ENCODE results near the gene GDF9.

The GDF9 gene

DNA sequence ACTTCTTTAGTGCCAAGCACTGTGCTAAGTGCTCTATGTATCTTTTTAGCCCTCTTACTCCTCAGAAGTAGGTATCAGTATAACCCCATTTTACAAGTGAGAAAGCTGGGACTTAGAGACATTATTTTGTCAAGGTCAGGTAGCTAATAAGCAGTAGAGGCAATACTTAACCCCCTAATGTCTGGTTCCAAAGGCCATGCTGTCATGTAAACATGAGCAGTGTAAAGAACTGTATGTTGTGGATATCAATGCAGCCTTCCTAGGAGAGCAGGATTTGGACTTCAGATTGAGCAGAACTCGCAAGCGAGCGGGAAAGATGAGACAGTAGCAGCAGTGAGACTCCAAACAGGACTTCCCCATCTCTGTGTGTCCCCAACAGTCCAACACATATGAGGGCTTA lies 32.2 kb downstream of the GDF9 start:
- no peak for DNase-seq

DNA sequence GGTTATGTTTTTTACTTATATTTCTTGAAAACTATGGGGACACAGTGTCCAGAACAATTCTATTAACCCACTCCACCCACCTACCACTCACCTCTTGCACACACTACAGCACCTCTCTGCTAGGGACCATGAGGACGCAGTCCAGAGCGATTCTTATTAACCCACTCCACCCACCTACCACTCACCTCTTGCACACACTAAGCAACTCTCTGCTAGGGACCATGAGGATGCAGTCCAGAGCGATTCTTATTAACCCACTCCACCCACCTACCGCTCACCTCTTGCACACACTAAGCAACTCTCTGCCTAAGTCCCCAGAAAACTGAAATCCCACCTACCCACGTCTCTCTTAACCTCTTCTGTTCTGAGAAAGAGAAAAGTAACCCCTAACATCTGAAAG lies 33.7 kb downstream of the GDF9 start:
- no peak for DNase-seq

DNA sequence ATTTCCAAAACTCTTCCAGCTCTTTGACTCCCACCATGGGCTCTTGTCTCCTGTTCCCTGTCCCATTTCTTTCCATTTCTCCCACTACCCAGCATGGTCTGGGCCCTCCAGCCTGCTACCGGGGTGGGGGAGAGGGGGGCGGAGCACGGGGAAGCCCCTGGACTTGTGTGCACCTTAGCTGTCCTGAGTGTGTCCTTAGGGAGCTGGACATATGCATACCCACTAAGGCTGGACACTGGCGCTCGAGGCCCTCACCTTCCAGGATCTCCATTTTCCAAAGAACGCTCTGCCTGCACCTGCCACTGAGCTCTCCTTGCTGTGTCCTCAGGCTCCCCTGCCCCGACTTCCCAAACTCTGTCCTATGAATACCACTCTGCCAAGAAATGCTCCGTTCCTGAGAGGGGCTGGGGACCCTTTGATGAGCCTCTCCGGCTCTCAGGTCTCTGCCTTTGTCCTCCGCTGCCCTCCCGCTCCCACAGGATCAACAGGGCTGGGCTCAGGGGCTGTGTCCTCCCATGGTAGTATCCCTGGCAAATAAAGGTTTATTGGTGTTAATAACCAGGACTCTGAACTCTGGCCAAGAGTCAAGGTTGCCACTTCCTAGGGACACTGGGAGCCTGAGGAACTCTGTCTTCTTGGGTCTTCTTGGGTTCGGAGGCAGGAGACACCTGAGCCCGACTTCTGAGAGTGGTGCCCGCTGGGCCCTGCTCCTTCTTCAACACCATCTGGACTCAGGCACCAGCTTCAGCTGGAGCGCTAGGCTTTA lies 35.0 kb downstream of the GDF9 start:
- no peak for DNase-seq

DNA sequence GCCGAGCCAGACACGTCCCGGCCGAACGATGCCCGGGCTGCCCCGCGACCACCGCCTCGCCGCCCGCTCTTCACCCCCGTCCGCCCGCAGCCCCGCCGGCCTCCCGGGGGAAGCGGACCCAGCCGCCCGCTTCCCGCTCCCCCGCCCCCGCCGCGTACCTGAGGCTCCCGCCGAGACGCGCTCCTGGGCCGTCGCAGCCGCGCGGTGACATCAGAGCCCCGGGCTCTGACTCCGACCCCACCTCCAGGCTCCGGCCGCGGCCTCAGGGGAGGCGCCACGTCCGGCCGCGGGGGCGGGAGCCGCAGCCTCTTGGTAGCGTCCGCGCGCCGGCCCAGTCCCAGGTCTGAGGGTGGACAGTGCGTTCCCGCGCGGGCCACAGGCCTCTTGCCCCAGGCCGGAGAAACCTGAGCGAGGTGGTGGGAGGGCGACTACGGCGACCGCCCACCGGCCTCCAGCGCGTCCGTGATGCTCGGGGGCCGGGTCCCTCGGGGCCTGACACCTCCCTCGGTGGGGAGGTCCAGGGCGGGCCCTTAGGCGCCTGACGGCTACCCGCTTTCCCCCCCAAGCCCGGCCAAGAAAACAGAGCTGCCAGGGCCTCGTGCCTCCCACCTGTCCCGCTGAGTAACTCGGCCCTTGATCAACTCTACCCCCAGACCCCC lies 35.7 kb downstream of the GDF9 start, which contains the start of gene SHROOM1:
Gene SHROOM1 (minus strand): TSS at position 212 of the 659 bp plus-strand sequence. CDS start 4,507 bp downstream, outside the sequence.
- peak; percentile 66 for DNase-seq

DNA sequence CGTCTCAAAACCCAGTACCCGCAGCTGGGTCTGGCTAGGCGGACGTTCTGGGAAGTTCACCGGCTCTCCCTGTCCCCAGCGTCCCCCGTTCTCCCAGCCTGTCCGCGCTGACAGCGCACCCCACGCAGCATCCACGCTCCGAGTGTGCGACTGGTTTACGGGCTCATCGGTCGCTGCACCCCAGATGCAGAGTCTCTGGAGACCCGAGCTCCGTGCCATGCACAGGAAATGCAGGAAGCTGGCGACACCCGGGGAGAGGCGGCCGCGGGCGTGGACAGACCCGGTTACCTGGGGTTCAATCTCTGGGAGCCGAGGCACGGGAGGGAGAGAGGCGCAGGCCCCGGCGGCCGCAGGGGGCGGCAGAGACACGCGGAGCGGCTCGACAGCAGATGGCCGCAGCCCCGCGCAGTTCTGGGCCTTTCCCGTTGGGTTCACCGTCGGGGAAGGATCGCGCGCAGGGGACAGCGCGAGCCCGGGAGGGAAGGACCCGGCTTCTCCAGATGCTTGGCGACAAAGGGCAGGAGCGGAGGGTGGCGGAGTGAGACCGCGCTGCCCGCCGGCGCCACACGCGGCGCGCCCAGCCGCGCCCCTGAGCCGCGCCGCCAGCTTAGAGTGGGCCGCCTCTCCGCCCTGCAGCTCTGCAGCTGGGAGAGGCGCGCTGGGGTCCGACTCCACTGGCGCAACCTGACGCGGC lies 36.4 kb downstream of the GDF9 start:
- DNase-seq = peak; percentile 71

DNA sequence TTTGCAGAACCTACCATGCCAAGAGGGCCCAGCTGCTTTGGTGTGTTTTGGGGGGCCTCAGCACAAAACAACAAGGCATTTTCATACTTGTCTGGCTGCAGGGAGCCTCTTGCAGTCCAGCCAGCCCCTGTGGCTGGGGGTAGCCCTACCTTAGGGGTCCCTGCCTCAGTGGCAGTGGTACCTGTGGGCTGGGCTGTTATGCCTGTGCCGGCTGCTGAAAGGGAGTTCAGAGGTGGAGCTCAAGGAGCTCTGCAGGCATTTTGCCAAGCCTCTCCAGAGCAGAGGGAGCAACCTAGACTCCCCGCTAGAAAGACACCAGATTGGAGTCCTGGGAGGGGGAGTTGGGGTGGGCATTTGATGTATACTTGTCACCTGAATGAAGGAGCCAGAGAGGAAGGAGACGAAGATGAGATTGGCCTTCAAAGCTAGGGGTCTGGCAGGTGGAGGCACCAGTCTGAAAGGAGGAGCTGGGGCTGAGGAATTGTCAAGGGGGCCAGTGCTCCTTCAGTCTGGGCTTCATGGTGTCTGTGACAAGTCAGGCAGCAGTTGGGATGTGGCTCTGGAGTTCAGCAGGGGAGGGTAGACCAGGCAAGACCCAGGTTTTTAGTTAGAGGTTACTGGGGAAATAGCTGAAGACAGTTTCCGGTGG lies 37.3 kb downstream of the GDF9 start:
- DNase-seq = no peak

DNA sequence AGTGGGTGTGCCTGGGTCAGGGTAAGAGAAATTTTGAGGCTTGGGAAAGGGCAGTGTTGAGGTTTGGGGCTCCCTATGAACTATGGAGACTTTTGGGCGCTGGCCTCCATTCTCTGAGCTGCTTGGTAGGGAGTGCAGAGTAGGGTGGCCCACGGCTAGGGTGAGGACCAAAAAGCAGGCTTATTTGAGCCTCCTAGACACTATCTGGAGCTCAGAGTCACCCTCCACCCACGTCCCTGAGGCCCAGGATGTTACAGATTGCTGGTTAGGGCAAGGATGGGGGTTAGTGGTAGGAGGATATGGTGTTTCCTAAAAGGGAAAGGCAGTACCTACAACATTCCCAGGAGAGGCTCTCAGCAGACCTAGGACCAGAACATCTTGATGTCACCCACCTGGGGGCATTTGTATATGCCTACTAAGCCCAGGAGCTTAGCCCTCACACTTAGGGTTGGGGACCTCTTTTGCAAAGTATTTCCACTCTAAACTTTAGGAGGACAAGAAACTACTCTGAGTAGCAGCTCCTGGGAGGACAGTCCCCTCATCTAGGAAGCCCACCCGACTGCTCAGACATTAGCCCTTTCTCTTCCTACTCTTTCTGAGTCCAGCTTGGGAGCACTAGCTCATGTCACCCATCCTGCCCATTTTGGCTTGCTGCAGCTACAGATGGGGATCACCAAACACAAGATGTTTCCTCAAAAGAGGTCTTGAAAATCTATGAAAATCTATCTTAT lies 38.2 kb downstream of the GDF9 start:
- no peak for DNase-seq

DNA sequence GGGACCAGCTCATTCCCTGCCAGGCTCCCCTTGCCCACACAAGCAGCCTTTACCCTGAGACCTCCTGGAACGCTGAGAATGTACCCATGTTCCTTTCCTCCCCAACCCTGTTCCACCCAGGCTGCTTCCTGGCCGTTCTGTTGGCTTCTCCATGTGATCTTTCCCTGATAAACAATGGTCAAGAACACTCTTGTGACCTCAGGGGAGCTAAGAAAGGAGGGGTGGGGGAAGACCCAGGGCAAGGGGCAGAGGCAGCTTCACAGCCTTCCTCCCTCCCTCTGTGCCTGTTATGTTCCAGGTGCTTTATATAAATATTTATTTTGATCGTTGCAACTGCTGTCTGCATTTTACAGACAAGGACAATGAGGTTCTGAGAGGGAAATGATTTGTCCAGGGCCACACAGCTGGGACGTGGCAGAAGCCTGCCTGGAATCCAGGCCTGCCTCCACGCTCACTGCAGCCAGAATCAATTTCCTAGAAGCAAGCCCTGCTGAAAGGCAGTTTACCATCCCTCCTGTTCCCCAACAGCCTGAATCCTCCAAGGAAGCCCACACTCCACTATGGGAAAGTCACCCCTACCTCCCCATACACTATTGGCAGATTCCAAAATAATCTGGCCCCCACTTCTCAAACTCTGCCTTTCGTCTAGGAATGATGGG lies 39.7 kb downstream of the GDF9 start:
- DNase-seq = no peak

DNA sequence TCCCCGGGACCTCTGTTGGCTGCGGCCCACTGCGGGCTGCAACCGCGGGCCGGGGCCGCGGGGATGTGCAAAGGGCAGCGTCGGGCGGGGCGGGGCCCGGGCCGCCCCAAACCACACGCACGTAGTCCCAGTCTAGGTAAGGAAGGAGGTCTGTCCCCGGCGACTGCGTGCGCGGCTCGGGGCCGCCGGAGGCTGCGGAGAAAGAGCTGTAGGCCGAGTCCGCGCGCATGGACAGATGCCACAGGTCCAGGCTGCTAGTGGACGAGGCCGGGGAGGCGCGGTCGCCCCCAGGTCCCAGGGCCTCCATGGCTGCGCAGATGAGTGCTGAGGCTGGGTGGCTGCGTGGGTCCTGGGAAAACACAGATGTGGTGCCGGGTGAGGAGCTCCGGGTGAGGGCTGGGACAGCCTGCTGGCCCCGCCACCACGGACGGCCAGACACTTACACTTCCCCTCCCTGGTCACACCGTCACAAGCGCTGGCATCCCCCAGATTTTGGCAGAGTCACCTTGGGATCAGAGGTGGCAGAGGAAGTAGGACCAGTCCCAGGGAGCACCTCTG lies 40.4 kb downstream of the GDF9 start:
- no peak for DNase-seq

DNA sequence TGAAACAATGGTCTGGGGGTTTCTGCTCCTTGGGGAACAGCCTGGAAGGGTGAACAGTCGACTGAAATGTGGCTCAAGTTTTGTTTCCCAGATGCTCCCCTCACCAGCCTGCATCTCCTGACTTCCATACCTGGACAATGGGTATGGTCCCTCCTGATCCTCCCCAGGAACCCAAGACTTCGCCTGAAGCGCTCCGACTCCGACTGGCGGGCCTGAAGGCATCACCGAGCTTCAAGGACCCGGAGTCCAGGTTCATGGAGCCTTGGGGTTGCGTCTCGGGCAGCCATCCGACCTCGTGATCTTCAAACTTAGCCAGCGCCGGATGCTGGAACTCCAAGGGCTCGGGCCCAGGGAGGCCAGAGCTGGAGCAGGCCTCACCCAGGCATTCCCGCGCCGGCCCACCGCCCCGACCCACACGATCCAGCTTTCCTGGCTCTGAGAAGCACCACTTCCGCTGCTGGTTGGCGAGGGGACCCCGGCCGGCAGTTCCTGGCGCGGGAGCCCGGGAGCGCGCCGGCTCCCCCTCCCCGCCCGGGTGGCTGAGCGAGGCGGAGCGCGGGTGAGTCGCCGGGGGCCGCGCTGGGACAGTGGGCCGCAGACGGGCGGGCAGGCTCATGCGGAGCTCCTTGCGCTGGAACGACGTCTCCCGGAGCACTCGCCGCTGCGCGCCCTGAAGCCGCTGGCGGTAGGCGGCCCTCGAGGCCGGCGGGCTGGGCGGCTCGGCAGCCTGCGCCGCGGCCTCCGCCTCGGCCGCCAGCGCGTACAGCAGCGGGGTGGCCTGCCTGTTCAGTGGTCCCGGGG lies 41.0 kb downstream of the GDF9 start:
- no peak for DNase-seq

DNA sequence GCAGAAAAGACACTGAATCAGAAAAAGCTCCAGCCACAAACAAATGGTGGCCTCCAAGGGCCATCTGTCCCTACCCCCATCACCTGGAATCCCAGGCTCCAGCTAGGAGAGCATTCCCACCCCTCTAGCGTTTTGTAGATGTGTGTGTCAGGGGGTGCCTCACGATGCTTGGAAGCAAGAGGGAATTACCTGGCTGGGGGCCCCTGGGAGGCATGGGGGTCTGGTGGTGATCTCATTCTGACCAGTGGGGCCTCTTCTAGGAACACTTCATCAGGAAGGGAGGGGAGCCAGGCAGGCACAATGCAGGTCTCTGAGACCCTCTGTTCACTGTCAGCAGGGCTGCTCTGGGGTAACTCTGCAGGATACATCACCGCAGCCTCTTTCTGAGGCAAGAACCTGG lies 41.8 kb downstream of the GDF9 start:
- DNase-seq = no peak

DNA sequence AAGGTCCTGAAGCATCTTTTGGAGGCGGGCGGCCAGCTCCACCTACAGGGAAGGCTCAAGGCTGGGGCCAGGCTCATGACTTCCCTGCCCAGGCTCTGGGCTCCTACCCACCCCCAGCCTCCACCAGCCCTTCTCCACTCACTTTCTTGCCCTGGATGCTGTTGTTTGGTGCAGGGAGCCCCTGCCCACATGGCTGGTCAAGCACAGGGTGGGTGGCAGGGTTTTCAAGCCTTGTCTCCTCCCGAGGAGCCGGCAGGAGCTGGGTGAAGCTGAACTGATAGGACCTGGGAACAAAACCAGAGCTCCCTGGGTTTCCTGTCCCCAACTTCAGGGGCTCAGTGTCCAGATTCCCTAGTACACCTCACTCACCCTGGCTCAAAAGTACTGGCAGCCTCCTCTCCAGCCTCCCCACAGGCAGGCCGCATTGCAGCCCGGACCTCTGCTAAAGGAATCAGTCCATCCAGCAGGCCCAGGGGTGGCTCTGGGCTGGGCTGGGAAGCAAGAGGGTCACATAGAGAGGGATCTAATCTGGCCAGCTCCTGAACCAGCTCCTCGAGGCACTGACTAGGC lies 42.7 kb downstream of the GDF9 start:
- DNase-seq = no peak

DNA sequence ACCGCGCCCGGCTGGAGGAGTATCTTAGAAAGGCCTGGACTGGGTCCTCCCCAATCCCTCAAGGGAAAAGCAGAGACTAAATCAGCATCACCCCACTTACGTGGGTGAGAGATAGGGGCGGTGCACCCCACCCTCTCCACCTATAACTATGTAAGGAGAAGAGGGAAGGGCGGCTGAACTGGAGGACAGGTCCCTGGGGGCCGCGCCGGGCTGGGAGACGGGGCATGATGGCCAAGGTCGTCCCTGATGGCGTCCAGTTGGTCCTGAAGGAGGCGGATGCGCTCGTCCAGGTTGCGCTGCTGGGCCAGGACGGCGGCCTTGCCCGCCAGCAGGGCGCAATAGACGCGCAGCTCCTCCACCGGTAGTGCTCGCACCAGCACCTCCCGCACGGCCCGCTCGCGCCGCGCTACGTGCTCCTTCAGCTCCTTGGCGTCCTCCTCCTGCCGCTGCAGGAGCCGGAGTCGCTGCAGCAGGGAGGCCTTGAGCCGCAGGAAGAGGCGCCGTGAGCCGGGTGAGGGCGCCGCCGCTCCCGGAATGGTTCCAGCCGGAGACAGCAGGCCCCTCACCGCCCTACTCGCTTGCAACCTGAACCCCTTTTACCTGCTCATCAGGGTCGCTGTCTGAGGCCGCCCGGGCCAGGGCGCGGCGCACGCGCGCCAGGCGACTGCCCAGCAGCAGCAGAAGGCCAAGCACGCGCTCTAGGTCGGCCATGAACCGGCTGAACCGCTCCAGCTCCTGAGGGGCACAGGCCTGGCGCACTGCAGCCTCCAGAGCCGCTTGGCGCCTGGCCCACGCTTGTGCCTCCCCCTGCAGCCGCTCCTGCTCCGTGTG lies 43.4 kb downstream of the GDF9 start:
- no peak for DNase-seq

DNA sequence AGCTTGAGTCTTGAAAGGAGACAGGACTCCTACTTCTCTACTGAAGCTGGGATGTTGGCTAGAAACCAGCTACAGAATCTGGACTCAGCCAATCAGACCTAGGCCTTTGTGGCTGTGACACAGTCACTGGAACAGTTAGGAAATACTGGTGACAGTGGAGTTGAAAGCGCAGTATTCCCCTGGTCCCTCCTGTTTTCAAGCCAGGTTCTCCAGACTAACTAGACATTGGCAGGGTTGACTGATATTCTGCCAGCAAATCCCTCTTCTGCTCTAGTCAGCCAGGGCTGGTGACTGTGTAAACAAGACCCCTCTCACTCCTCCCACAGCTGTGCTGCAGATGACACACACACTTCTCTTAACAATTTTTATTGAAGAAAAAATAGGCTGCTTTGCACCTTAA lies 44.5 kb downstream of the GDF9 start:
- no peak for DNase-seq

DNA sequence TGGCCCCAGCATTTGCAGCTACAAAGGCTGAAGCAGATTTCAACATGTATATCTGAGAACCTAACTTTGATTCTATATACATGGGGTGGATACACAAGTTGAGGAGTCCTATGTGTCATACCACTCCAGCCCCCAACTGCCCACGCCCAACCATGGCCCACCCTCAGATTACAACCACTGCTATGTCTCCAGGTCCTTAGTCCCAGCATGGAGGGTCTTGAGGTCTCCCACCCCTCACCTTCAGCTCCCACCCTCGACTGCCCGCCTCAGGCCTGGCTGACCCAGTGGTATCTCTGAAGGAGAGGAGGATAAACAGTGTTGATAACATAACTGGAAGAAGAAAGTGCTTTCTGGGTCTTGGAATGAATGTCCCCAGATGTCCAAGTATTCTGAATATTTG lies 44.9 kb downstream of the GDF9 start:
- no peak for DNase-seq

DNA sequence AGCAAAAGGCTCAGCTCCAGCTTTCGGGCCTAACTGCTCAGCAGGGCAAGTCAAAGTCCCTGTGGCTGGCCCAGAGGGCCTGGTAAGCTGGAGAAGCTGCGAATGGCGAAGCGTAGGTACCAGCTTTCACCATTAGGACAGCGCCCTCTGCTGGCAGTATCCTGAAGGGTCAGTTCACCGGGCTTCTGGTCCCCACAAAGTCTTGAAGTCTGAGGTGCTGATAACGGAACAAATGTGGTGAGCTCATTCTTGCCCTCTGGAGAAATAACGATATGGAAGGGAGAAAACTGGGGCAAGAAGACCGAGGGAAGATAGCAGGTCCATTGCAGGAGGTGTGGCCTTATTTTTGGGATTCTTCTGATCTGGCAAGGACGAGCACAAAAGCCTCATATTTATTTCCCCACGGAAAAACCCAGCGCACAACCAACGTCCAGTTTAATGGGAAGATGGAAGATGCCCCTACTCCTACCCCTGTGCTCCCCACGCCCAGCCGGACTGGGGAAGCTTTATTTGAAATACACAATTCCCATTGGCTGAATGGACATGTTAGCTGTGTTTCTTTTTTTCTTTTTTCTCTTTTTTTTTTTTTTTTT lies 46.0 kb downstream of the GDF9 start:
- peak; percentile 84 for DNase-seq

DNA sequence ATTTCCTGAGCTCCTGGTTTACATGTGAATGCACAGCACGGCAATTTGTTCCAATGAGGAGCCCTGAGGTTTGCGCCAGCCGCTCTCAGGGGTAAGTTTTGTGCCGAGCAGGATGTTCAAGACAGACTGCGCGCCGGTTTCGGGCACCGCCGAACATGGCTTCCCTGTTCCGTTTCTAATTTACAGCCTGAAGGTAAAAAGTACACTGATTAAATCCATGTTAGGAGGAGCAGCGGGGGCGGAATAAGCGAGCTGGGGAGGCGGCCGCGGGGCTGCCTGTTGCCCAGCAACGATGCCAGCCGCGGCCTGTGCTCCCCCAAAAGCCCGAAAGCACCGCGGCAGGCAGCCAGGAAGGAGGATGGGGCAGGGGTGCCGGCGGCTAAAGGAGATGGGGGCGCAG lies 46.8 kb downstream of the GDF9 start:
- no peak for DNase-seq

DNA sequence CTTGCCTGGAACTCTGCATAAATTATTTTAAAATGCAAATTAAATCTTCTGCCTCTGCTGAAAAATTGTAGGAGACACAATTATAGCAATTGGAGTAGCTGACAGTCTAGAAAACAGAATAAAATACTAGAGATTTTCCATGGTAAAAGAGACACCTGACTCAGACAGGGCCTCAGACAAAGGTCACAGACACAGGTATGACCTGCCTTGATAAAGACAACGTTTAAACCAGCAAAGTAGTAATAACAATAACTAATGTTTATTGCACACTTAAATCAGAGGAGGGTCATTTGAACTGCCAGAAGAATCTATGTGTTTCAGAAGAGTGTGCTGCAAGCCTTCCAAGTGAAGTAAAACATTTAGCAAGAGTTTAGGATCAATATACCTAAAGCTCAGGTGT lies 49.3 kb downstream of the GDF9 start:
- no peak for DNase-seq

DNA sequence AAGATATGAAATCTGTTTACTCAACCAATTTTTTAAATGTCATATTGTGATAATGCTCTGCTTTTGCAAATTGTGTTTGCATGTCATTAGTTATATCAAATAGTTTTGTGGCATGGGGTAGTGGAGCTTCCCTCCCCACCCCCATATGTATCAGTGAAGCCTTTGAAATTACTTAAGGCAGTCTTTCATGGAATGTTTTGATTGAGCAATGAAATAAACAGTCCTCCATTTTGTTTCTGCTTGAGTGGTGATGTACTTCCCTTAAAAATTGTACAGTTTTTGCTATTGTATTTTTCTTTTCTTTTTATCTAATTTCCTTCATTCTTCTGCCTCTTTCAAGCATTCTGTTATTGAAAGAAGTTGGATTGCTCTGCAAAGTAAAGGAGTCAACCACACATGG lies 49.7 kb downstream of the GDF9 start:
- DNase-seq = no peak

All from HCEC 1CT (cell line).